ENCODE results near the gene TMOD1. TPM values are rescaled to one million over a fixed set of nuclear protein-coding genes. Genes with fewer than 3 reads are reported as not detected.

Gene TMOD1
- total RNA-seq, 4 donors from 2014 or later = 1.8 to 4.9 (median 2.9) TPM

GRCh38 chr9:97623946-97624345 lies 122.5 kb downstream of the TMOD1 start:
- TF ChIP-seq POLR2A (IDR thresholded peaks at IDR 0.05) (no peak), CTCF (IDR thresholded peaks at IDR 0.05) (no peak)
- no peak for DNase-seq (ENCODE audit: low spot score in 2 of 2)
- intact Hi-C loops (cut with DNase I; ENCODE audit: low total_unique reads) = no loop called here
- WGBS, 2 donors = 87 to 95% methylated on average over 1 of the region's 1 CpG
- H3K4me3 ChIP-seq (ENCODE audit: low read depth, poor library complexity, severe bottlenecking) = no peak overlapping the region

GRCh38 chr9:97625620-97626019 lies 124.2 kb downstream of the TMOD1 start:
- intact Hi-C loops (cut with DNase I; ENCODE audit: low total_unique reads) = no loop called here
- TF ChIP-seq CTCF (IDR thresholded peaks at IDR 0.05) (no peak), POLR2A (IDR thresholded peaks at IDR 0.05) (no peak)
- 59 to 60% methylated on average over 3 of the region's 3 CpGs for WGBS, 2 donors

GRCh38 chr9:97627624-97628023 lies 126.2 kb downstream of the TMOD1 start:
- 71 to 77% methylated on average over 5 of the region's 5 CpGs for WGBS, 2 donors
- TF ChIP-seq CTCF (IDR thresholded peaks at IDR 0.05) (no peak), POLR2A (IDR thresholded peaks at IDR 0.05) (no peak)
- no peak overlapping the region for H3K4me3 ChIP-seq (ENCODE audit: low read depth, poor library complexity, severe bottlenecking)
- intact Hi-C loops (cut with DNase I; ENCODE audit: low total_unique reads) = no loop called here
- no peak for DNase-seq (ENCODE audit: low spot score in 2 of 2)

More at GRCh38 chr9:97625620-97626019, 124.2 kb downstream of the TMOD1 start:
- H3K4me3 ChIP-seq (ENCODE audit: low read depth, poor library complexity, severe bottlenecking) = no peak overlapping the region
- no peak for DNase-seq (ENCODE audit: low spot score in 2 of 2)

- TF ChIP-seq CTCF (IDR thresholded peaks at IDR 0.05) = no peak
- no peak for TF ChIP-seq POLR2A (IDR thresholded peaks at IDR 0.05)
- DNase-seq (ENCODE audit: low spot score in 2 of 2) = no peak
- intact Hi-C loops (cut with DNase I; ENCODE audit: low total_unique reads) = no loop called here
- H3K4me3 ChIP-seq (ENCODE audit: low read depth, poor library complexity, severe bottlenecking) = no peak overlapping the region
- WGBS, 2 donors = 87 to 94% methylated on average over 3 of the region's 3 CpGs
These were observed 127.2 kb downstream of the TMOD1 start for GRCh38 chr9:97628668-97629067.

GRCh38 chr9:97629156-97629555 lies 127.7 kb downstream of the TMOD1 start:
- intact Hi-C loops (cut with DNase I; ENCODE audit: low total_unique reads) = no loop called here
- DNase-seq (ENCODE audit: low spot score in 2 of 2) = no peak
- no peak overlapping the region for H3K4me3 ChIP-seq (ENCODE audit: low read depth, poor library complexity, severe bottlenecking)
- TF ChIP-seq CTCF (IDR thresholded peaks at IDR 0.05) = no peak
- TF ChIP-seq POLR2A (IDR thresholded peaks at IDR 0.05) = no peak

GRCh38 chr9:97630591-97630990 lies 129.1 kb downstream of the TMOD1 start:
- no peak overlapping the region for H3K4me3 ChIP-seq (ENCODE audit: low read depth, poor library complexity, severe bottlenecking)
- intact Hi-C loops (cut with DNase I; ENCODE audit: low total_unique reads) = no loop called here
- TF ChIP-seq POLR2A (IDR thresholded peaks at IDR 0.05) (no peak), CTCF (IDR thresholded peaks at IDR 0.05) (no peak)
- DNase-seq (ENCODE audit: low spot score in 2 of 2) = no peak
